Pancreas (tissue), 10 donors: ENCODE data around the gene TTC33. TPM values are rescaled to one million over a fixed set of nuclear protein-coding genes. Genes with fewer than 3 reads are reported as not detected.
A peak's percentile ranks its signal among the peaks of the same experiment; 100 is the strongest.

Experiments used
- ATAC-seq, 4 donors: fragments of 200-7000 bp; cut with Tn5 transposase; one replicate each; pipeline versions ENCODE4 v1.8.0 to v1.9.1; 2020; ENCODE audit warnings: mild to moderate bottlenecking in 4 of 4, moderate library complexity in 4 of 4
- DNase-seq, 6 donors: peaks; one replicate each; pipeline ENCODE4 v3.0.0-alpha.2; 2020
- FAIRE-seq: peaks from 2 replicates; lab custom pipeline; 2012; peaks lifted over from hg19 to GRCh38; lab: Jason Lieb, UNC
- H3K27ac ChIP-seq, 4 donors: fragments of 200-600 bp; sonication (generic); 1 replicate in 3 of 4; 2 replicates in 1 of 4; pipeline versions ENCODE4 v1.5.0 to v1.8.0; 2020
- H3K27me3 ChIP-seq, 4 donors: fragments of 200-600 bp; one replicate each; pipeline ENCODE4 v1.8.0; 2021
- H3K36me3 ChIP-seq, 3 donors: fragments of 200-600 bp; sonication (generic) in 1 of 3; one replicate each; pipeline versions ENCODE4 v1.5.0 to v1.8.0; 2020 to 2021
- H3K4me1 ChIP-seq, 3 donors: fragments of 200-600 bp; one replicate each; pipeline ENCODE4 v1.8.0; 2021
- H3K4me3 ChIP-seq, 4 donors: fragments of 200-600 bp; sonication (generic) in 2 of 4; one replicate each; pipeline versions ENCODE4 v1.5.0 to v1.8.0; 2020 to 2021
- H3K9me3 ChIP-seq, 4 donors: fragments of 200-600 bp; one replicate each; pipeline ENCODE4 v1.8.0; 2021
- whole genome bisulfite sequencing, 2 donors: extraction: QIAGEN DNeasy Blood & Tissue Kit; methylation state at CpG; one replicate each; pipeline ENCODE4 v1.1.7; 2013; 5-methylcytosine and 5-hydroxymethylcytosine counted together
- intact Hi-C, 3 donors: fragments of 100-400 bp; cut with DNase I; formaldehyde crosslinking; loops; one replicate each; pipeline versions ENCODE4 v1.11.1 to v1.14.2; 2022
- polyA plus RNA-seq, 2 donors: library from polyadenylated mRNA; stranded (reverse); fragments of 200-250 nt; gene quantifications; one replicate each; pipeline ENCODE4 v1.2.3, GENCODE V29; 2013
- total RNA-seq, 6 donors: library from RNA; stranded (reverse); fragmentation: NEBNext Ultra II Directional in 4 of 6; extraction: Animal tissue kit (Norgen Biotek cat#: 25700) in 4 of 6; gene quantifications; one replicate each; pipeline versions ENCODE4 v1.2.1 to v1.2.4, GENCODE V29; 2021 to 2023
- TF ChIP-seq, protein P1 (sequence below), 4 donors: fragments of 200-600 bp; sonication (generic) in 3 of 4; IDR thresholded peaks; one replicate each; pipeline versions ENCODE4 v1.5.0 to v1.8.0; 2021; ENCODE audit warnings: antibody characterized with exemption in 4 of 4
- donor health status: healthy with polysubstance abuse.
- donor health status: DM: no; HTN: no; CAD: no; lungs with moderate emphysema.
- donor health status: DM: no; HTN: no; CAD: no.
- donor health status: control.
- donor health status: control.
- donor health status: Bipolar disorder and iron deficiency.
- donor health status: DM: yes; HTN: yes; CAD: no.
- donor health status: DM: no; HTN: no; CAD: no.
- donor health status: DM: no; HTN: no; CAD: no.
- donor health status: DM: yes; HTN: yes; CAD: no.

Gene TTC33
- total and polyA plus RNA-seq, 8 donors = 3.0 to 8.7 (median 5.5) TPM

DNA sequence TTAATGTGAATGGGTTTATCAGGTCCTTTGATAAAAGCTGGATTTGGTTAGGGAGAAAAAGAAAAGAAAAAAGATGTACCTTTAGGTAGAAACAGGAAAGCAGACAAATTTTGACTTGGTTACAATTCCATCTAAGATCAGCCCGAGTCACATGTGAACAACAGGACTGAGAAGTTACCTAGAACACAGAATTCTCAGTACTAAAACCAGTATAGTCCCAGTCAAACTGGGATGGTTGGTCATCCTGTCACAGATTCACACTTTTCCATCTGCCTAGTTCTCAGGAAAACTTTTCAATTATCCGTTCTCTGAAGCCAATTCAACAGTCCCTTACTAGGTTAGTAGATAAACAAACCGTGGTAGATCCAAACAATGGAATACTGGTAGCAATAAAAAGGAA lies 266.3 kb downstream of the TTC33 start:
- peaks cover 3 to 7% (median 5%) of the 10 kb centered on the region in 3 donors for H3K4me1 ChIP-seq
- intact Hi-C loops = no loop called here
- H3K27me3 ChIP-seq = no peaks in the 10 kb centered on the region
- H3K9me3 ChIP-seq = no peaks in the 10 kb centered on the region
- no peak overlapping the region for H3K4me3 ChIP-seq
- 87 to 89% methylated on average over 3 of the region's 3 CpGs for WGBS, 2 donors
- no peak for DNase-seq
- FAIRE-seq = no peak
- no peaks in the 10 kb centered on the region for H3K36me3 ChIP-seq
- no peak overlapping the region for H3K27ac ChIP-seq
- no peak for ATAC-seq
- TF ChIP-seq, protein P1, sequence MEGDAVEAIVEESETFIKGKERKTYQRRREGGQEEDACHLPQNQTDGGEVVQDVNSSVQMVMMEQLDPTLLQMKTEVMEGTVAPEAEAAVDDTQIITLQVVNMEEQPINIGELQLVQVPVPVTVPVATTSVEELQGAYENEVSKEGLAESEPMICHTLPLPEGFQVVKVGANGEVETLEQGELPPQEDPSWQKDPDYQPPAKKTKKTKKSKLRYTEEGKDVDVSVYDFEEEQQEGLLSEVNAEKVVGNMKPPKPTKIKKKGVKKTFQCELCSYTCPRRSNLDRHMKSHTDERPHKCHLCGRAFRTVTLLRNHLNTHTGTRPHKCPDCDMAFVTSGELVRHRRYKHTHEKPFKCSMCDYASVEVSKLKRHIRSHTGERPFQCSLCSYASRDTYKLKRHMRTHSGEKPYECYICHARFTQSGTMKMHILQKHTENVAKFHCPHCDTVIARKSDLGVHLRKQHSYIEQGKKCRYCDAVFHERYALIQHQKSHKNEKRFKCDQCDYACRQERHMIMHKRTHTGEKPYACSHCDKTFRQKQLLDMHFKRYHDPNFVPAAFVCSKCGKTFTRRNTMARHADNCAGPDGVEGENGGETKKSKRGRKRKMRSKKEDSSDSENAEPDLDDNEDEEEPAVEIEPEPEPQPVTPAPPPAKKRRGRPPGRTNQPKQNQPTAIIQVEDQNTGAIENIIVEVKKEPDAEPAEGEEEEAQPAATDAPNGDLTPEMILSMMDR (IDR thresholded peaks at IDR 0.05) = no peak

DNA sequence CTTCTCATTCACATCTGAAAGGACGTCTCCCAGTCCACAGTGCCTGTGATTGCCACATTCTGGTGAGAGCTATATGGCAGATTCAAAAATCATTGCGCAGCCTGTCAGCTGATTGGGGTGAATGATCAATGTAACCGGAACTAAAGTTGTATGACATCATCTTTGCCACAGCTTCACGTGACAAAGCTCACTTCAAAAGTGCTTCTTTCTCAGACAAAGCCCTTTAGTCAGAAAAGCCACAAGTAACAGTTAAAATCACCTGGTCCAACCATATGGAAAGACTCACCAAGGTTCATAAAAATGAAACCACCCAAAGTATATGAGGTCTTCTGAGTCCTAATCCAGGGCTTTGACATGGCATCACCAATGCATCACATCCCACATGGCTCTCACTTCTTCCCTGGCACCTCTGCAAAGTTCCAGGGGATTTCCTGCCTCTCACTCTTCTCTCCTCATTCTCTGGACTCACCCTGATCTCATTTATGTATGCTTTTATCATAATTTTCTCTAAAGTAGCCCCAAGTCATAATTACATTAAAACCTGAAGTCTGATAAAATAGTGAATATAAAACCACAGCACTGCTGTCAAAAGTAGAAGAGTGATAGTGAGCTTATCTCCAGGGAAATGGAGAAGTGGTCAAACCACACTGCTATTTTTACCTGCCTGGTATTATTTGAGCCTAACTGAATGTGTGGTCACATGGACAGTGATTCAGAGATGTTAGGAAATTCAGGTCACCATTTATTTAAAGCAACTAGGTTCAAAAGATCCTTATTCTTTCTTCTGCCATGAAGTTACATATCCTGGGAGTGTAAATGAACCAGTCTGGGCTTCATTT lies 269.1 kb downstream of the TTC33 start:
- intact Hi-C loops = no loop called here
- Histone ChIP-seq H3K4me1 (peaks cover 3 to 7% (median 5%) of the 10 kb centered on the region in 3 donors), H3K4me3 (no peak overlapping the region), H3K9me3 (no peaks in the 10 kb centered on the region), H3K27ac (peak overlapping the region in 2 of 4 donors; percentile 6 to 16), H3K36me3 (no peaks in the 10 kb centered on the region), H3K27me3 (no peaks in the 10 kb centered on the region)
- no peak for FAIRE-seq
- ATAC-seq = peak; percentile 66 to 79 (median 76)
- TF ChIP-seq, protein P1 (IDR thresholded peaks at IDR 0.05) = no peak
- DNase-seq = peak in 1 of 6 donors; percentile 21
- WGBS, 2 donors = 78 to 83% methylated on average over 4 of the region's 4 CpGs

DNA sequence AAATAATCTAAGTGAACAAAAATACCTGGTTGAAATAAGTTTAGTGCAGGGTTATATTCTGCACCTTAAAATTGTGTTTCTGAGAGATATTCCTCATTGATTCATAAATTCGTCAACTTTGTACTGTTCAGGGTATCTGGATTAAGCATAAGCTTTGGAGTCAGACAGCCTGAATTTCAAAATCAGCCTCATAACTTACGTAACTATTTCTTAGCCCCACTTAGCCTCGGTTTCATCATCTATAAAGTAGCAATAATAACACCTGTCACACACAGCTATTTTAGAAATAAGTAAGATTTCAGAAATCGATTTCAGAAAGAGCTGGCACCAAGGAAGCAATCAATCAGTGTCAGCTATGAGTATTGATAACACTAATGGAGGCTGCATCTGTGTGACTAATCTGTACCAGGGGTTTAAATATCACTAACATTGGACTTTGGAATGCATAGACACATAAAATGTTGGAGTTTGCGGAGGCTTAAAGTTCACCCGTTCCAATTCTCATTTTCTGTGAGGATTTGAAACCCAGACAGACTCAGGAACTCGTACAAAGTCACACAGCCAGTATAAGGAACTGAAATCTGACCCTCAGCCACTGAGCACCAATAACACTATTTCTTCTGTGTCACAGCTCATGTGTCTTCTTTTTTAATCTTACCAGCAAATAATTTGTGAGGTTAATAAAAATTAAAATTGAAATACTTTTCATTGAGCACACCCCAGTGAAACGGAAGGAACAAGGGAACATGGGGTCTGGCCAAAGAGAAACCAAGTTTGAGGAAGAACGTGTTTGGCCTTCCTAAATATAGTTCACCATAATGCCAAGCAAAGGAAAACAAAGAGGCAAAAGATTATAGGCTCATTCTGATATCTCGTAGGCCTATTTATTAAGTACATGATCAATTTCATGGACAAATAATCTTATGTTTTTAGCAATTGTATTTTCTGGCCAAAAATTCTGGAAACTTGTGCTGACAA lies 270.5 kb downstream of the TTC33 start:
- peak overlapping the region in 2 of 4 donors; percentile 15 to 18 for H3K27ac ChIP-seq
- WGBS, 2 donors = 31 to 32% methylated on average over 10 of the region's 10 CpGs
- peak; percentile 22 to 62 (median 60) for ATAC-seq

DNA sequence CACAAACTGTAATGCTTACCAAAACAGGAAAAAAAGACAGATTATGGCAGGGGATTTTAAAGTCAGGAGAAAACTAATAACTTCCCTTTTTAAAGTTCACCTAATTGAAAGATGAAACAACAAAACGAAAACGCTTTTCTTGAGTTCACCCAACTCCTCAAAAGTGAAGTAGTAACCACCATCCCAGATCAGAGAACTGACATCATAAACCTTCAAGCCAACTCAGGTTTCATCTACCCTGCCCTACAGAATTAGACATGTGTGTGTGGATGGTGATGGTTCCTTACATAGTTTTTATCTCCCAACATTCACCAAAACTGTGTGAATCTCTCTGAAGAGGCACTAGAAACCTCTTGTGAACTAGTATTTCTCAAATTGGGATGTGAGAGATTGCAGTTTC lies 271.3 kb downstream of the TTC33 start:
- intact Hi-C loops = no loop called here
- no peaks in the 10 kb centered on the region for H3K27me3 ChIP-seq
- ATAC-seq (no peak), DNase-seq (no peak), FAIRE-seq (no peak)
- peaks cover 3 to 7% (median 5%) of the 10 kb centered on the region in 3 donors for H3K4me1 ChIP-seq
- no peaks in the 10 kb centered on the region for H3K36me3 ChIP-seq
- H3K4me3 ChIP-seq = no peak overlapping the region
- no peak overlapping the region for H3K27ac ChIP-seq
- TF ChIP-seq, protein P1 (IDR thresholded peaks at IDR 0.05) = no peak
- 84 to 98% methylated on average over 2 of the region's 2 CpGs for WGBS, 2 donors
- H3K9me3 ChIP-seq = no peaks in the 10 kb centered on the region

More for the DNA sequence above, 270.5 kb downstream of the TTC33 start:
- TF ChIP-seq, protein P1 (IDR thresholded peaks at IDR 0.05) = no peak
- Histone ChIP-seq H3K4me3 (no peak overlapping the region), H3K27me3 (no peaks in the 10 kb centered on the region), H3K36me3 (no peaks in the 10 kb centered on the region), H3K4me1 (peaks cover 3 to 7% (median 5%) of the 10 kb centered on the region in 3 donors), H3K9me3 (no peaks in the 10 kb centered on the region)
- DNase-seq = no peak
- intact Hi-C loops = no loop called here
- FAIRE-seq = no peak
